NCI-H774 (cell line): Measurements from ENCODE around the gene URGCP.
A peak's percentile ranks its signal among the peaks of the same experiment; 100 is the strongest.
"Not testable (repeated sequence)": the region's sequence is repeated elsewhere in the genome, so short reads cannot be mapped to it uniquely, and the experiment has no call there.

Experiments used
- DNase-seq: peaks from one replicate; lab custom pipeline; 2025; lab: John Stamatoyannopoulos, UW

Gene URGCP

GRCh38 chr7:43872406-43873110, 33.8 kb downstream of the URGCP start:
- no peak for DNase-seq

- DNase-seq: no peak
These were observed 35.3 kb downstream of the URGCP start for GRCh38 chr7:43871064-43871463.

- DNase-seq: no peak
These were observed 36.1 kb downstream of the URGCP start for GRCh38 chr7:43870316-43870715.

GRCh38 chr7:43869867-43870240, 36.5 kb downstream of the URGCP start:
- no peak for DNase-seq

GRCh38 chr7:43869006-43869866, 37.2 kb downstream of the URGCP start, which contains the start of gene MRPS24:
TSS of gene MRPS24 (minus strand) at chr7:43869517. CDS start at chr7:43869495, 22 bp downstream.
- peak; percentile 91 for DNase-seq

GRCh38 chr7:43868681-43869005, 37.8 kb downstream of the URGCP start:
- DNase-seq: no peak

- no peak for DNase-seq
These were observed 38.2 kb downstream of the URGCP start for GRCh38 chr7:43868181-43868580.

GRCh38 chr7:43865277-43865676, 41.1 kb downstream of the URGCP start:
- DNase-seq: no peak

- DNase-seq: no peak
These were observed 42.3 kb downstream of the URGCP start for GRCh38 chr7:43864126-43864525.

GRCh38 chr7:43856996-43857395, 49.4 kb downstream of the URGCP start:
- DNase-seq: no peak

- no peak for DNase-seq
These were observed 50.1 kb downstream of the URGCP start for GRCh38 chr7:43856316-43856715.

- no peak for DNase-seq
These were observed 51.2 kb downstream of the URGCP start for GRCh38 chr7:43855176-43855575.

GRCh38 chr7:43851805-43852204, 54.6 kb downstream of the URGCP start:
- DNase-seq: no peak

- no peak for DNase-seq
These were observed 55.9 kb downstream of the URGCP start for GRCh38 chr7:43850348-43851116.

GRCh38 chr7:43849047-43849446, 57.3 kb downstream of the URGCP start:
- DNase-seq: no peak

GRCh38 chr7:43847496-43847895, 58.9 kb downstream of the URGCP start:
- no peak for DNase-seq

GRCh38 chr7:43844662-43845061, 61.7 kb downstream of the URGCP start:
- no peak for DNase-seq

GRCh38 chr7:43844257-43844656, 62.1 kb downstream of the URGCP start:
- no peak for DNase-seq

- DNase-seq: no peak
These were observed 63.1 kb downstream of the URGCP start for GRCh38 chr7:43843296-43843695.

GRCh38 chr7:43838201-43838658, 68.2 kb downstream of the URGCP start:
- DNase-seq: no peak

GRCh38 chr7:43834463-43835251, 71.7 kb downstream of the URGCP start:
- no peak for DNase-seq

- not testable (repeated sequence) for DNase-seq
These were observed 75.5 kb downstream of the URGCP start for GRCh38 chr7:43830917-43831316.
